GM23338 (cell line): ENCODE data around the gene HMGB4. TPM values are rescaled to one million over a fixed set of nuclear protein-coding genes. Genes with fewer than 3 reads are reported as not detected.

Experiments used
- ATAC-seq: fragments of 200-7000 bp; cut with Tn5 transposase; 3 replicates; pipeline ENCODE4 v1.9.1; 2020
- DNase-seq: peaks from one replicate; pipeline ENCODE4 v3.0.0-alpha.2; 2015; ENCODE audit warnings: low spot score
- H2AFZ ChIP-seq: fragments of 200-600 bp; sonication (generic); 2 replicates; pipeline ENCODE4 v1.8.0; 2016; ENCODE audit warnings: antibody characterized with exemption, mild to moderate bottlenecking, moderate library complexity
- H3F3A ChIP-seq: fragments of 200-600 bp; sonication (generic); replicated peaks from 2 replicates; pipeline ENCODE4 v1.8.0; 2017; ENCODE audit warnings: antibody characterized with exemption, mixed run types, low read depth
- H3K27ac ChIP-seq: fragments of 200-600 bp; sonication (generic); 2 replicates; pipeline ENCODE4 v1.6.1; 2016; ENCODE audit warnings: low read depth
- H3K27me3 ChIP-seq: fragments of 200-600 bp; sonication (generic); 2 replicates; pipeline ENCODE4 v1.8.0; 2016; ENCODE audit warnings: mild to moderate bottlenecking, mixed run types, moderate library complexity; ENCODE audit not compliant: insufficient read depth
- H3K36me3 ChIP-seq: fragments of 200-600 bp; sonication (generic); 2 replicates; pipeline ENCODE4 v1.8.0; 2016; ENCODE audit warnings: mild to moderate bottlenecking; ENCODE audit not compliant: insufficient read depth
- H3K4me1 ChIP-seq: fragments of 200-600 bp; sonication (generic); 2 replicates; pipeline ENCODE4 v1.8.0; 2016; ENCODE audit warnings: mild to moderate bottlenecking, moderate library complexity; ENCODE audit not compliant: insufficient read depth
- H3K4me2 ChIP-seq: fragments of 200-600 bp; sonication (generic); 2 replicates; pipeline ENCODE4 v1.7.1; 2017; ENCODE audit warnings: mixed run types
- H3K4me3 ChIP-seq: fragments of 200-600 bp; sonication (generic); 2 replicates; pipeline ENCODE4 v1.6.1; 2016; ENCODE audit warnings: mixed run types
- H3K79me2 ChIP-seq: fragments of 200-600 bp; sonication (generic); replicated peaks from 2 replicates; pipeline ENCODE4 v1.8.0; 2017; ENCODE audit warnings: mild to moderate bottlenecking; ENCODE audit not compliant: insufficient read depth
- H3K9me2 ChIP-seq: fragments of 200-600 bp; sonication (generic); 2 replicates; pipeline ENCODE4 v1.8.0; 2017; ENCODE audit not compliant: insufficient read depth
- H4K20me1 ChIP-seq: fragments of 200-600 bp; sonication (generic); replicated peaks from 2 replicates; pipeline ENCODE4 v1.8.0; 2017; ENCODE audit warnings: mild to moderate bottlenecking; ENCODE audit not compliant: insufficient read depth
- H3K27ac Mint-ChIP-seq: 2 replicates; pipeline ENCODE4 v1.8.0; 2020; ENCODE audit warnings: inconsistent platforms, mild to moderate bottlenecking, moderate library complexity, mixed read lengths
- H3K27me3 Mint-ChIP-seq: 3 replicates; pipeline ENCODE4 v1.8.0; 2022; ENCODE audit warnings: low read depth, mild to moderate bottlenecking, moderate library complexity, mixed read lengths, inconsistent platforms; ENCODE audit not compliant: insufficient read depth, poor library complexity
- H3K36me3 Mint-ChIP-seq: 3 replicates; pipeline ENCODE4 v1.8.0; 2021; ENCODE audit warnings: low read depth, mild to moderate bottlenecking, inconsistent platforms, moderate library complexity, mixed read lengths
- H3K4me1 Mint-ChIP-seq: 3 replicates; pipeline ENCODE4 v1.8.0; 2020; ENCODE audit warnings: mild to moderate bottlenecking, inconsistent platforms, mixed read lengths
- H3K4me3 Mint-ChIP-seq: 3 replicates; pipeline ENCODE4 v1.8.0; 2021; ENCODE audit warnings: moderate library complexity, mild to moderate bottlenecking, inconsistent platforms, mixed read lengths
- H3K9me3 Mint-ChIP-seq: 3 replicates; pipeline ENCODE4 v1.8.0; 2020; ENCODE audit warnings: moderate library complexity, mild to moderate bottlenecking, inconsistent platforms, mixed read lengths
- CREB1 ChIP-seq: fragments of 250-450 bp; sonication (Bioruptor Pico); IDR thresholded peaks from 2 replicates; pipeline ENCODE4 v1.5.0; 2020; ENCODE audit warnings: low read depth, mild to moderate bottlenecking, moderate library complexity
- EZH2 ChIP-seq: fragments of 200-600 bp; sonication (generic); IDR thresholded peaks from one replicate; pipeline ENCODE4 v1.8.0; 2017; ENCODE audit warnings: antibody characterized with exemption, mild to moderate bottlenecking, low read depth; ENCODE audit not compliant: unreplicated experiment
- EZH2phosphoT487 ChIP-seq: fragments of 200-600 bp; sonication (generic); IDR thresholded peaks from one replicate; pipeline ENCODE4 v1.8.1; 2018; ENCODE audit warnings: antibody characterized with exemption; ENCODE audit not compliant: unreplicated experiment
- JUNB ChIP-seq: IDR thresholded peaks from one replicate; pipeline ENCODE4 v1.6.1; 2016; ENCODE audit warnings: antibody characterized with exemption; ENCODE audit not compliant: unreplicated experiment
- NANOG ChIP-seq: IDR thresholded peaks from 2 replicates; pipeline ENCODE4 v1.6.1; 2016; ENCODE audit warnings: antibody characterized with exemption, borderline replicate concordance
- POLR2AphosphoS5 ChIP-seq: IDR thresholded peaks from 2 replicates; pipeline ENCODE4 v1.6.1; 2016; ENCODE audit warnings: antibody characterized with exemption, low read depth
- STAT1 ChIP-seq: IDR thresholded peaks from one replicate; pipeline ENCODE4 v1.6.1; 2016; ENCODE audit warnings: antibody characterized with exemption; ENCODE audit not compliant: unreplicated experiment
- ZNF114 ChIP-seq: fragments of 250-450 bp; sonication (Bioruptor Pico); IDR thresholded peaks from 2 replicates; pipeline ENCODE4 v1.5.0; 2020; ENCODE audit warnings: mild to moderate bottlenecking, moderate library complexity
- ZNF331 ChIP-seq: fragments of 250-450 bp; sonication (Bioruptor Pico); IDR thresholded peaks from 2 replicates; pipeline ENCODE4 v1.5.0; 2020; ENCODE audit warnings: low read depth, mild to moderate bottlenecking, moderate library complexity
- polyA plus RNA-seq: library from polyadenylated mRNA; unstranded; fragments of >200 nt; fragmentation: Nextera tagmentation; extraction: Ambion mirVana; gene quantifications from 2 replicates; pipeline ENCODE4 v1.2.1, GENCODE V29; 2016
- total RNA-seq: library from RNA; depleted of rRNA; stranded (reverse); fragments of >200 nt; shearing (Covaris generic); gene quantifications from 2 replicates; pipeline ENCODE4 v1.2.3, GENCODE V29; 2014
- TF ChIP-seq, protein P1 (sequence below): IDR thresholded peaks from one replicate; pipeline ENCODE4 v1.6.1; 2018; ENCODE audit warnings: antibody characterized with exemption; ENCODE audit not compliant: unreplicated experiment
- TF ChIP-seq, protein P2 (sequence below): fragments of 250-450 bp; sonication (Bioruptor Pico); IDR thresholded peaks from 2 replicates; pipeline ENCODE4 v1.5.0; 2020; ENCODE audit warnings: mild to moderate bottlenecking, moderate library complexity
- TF ChIP-seq, protein P3 (sequence below): IDR thresholded peaks from 2 replicates; pipeline ENCODE4 v1.6.1; 2016; ENCODE audit warnings: antibody characterized with exemption
- TF ChIP-seq, protein P4 (sequence below), 2 experiments: fragments of 200-600 bp in 1 of 2; sonication (generic) in 1 of 2; conservative IDR thresholded peaks; 2 replicates each; pipeline versions ENCODE4 v1.5.1 to v1.6.1; 2016 to 2017; ENCODE audit warnings: antibody characterized with exemption in 2 of 2, low read depth in 2 of 2, mild to moderate bottlenecking in 2 of 2, moderate library complexity in 1 of 2

Gene HMGB4
- total and polyA plus RNA-seq, 2 experiments from 2014 or later = not detected

DNA sequence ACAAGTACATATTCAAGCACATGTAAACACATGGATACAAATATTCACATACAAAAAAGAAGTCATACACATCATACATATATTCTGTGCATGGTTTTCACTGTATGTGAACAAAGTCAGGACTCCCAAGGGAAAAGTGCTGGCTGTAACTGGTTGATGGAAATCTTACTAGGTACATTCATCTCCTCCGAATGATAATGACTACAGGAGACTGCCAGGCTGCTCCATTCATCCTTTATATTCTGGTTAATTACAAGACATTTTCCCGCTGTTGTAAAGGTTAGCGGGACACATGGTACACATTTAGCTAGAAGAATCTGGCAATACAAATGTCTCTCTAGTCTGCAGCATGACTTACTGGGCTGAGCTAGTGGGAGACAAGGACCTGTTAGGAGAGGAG is 26.2 kb upstream of the HMGB4 start:
- H3K27me3 Mint-ChIP-seq = peaks cover 4% of the 10 kb centered on the region
- no peaks in the 10 kb centered on the region for H3K4me1 Mint-ChIP-seq
- Histone ChIP-seq H3K9me2 (no peaks in the 10 kb centered on the region), H3K27me3 (no peaks in the 10 kb centered on the region), H3K36me3 (no peaks in the 10 kb centered on the region; the same call in 1 of the 2 replicates), H3K4me1 (no peaks in the 10 kb centered on the region), H3K79me2 (no peaks in the 10 kb centered on the region), H4K20me1 (no peaks in the 10 kb centered on the region), H3K4me2 (no peak overlapping the region), H3K4me3 (no peak overlapping the region), H3K27ac (no peak overlapping the region), H2AFZ (no peak overlapping the region), H3F3A (no peaks in the 10 kb centered on the region)
- no peak for ATAC-seq
- TF ChIP-seq EZH2 (no peak), CREB1 (CRISPR knock-in tag) (no peak), JUNB (no peak), STAT1 (no peak), ZNF114 (CRISPR knock-in tag) (no peak), NANOG (no peak), EZH2phosphoT487 (no peak), POLR2AphosphoS5 (no peak), ZNF331 (CRISPR knock-in tag) (no peak)
- TF ChIP-seq, protein P1, sequence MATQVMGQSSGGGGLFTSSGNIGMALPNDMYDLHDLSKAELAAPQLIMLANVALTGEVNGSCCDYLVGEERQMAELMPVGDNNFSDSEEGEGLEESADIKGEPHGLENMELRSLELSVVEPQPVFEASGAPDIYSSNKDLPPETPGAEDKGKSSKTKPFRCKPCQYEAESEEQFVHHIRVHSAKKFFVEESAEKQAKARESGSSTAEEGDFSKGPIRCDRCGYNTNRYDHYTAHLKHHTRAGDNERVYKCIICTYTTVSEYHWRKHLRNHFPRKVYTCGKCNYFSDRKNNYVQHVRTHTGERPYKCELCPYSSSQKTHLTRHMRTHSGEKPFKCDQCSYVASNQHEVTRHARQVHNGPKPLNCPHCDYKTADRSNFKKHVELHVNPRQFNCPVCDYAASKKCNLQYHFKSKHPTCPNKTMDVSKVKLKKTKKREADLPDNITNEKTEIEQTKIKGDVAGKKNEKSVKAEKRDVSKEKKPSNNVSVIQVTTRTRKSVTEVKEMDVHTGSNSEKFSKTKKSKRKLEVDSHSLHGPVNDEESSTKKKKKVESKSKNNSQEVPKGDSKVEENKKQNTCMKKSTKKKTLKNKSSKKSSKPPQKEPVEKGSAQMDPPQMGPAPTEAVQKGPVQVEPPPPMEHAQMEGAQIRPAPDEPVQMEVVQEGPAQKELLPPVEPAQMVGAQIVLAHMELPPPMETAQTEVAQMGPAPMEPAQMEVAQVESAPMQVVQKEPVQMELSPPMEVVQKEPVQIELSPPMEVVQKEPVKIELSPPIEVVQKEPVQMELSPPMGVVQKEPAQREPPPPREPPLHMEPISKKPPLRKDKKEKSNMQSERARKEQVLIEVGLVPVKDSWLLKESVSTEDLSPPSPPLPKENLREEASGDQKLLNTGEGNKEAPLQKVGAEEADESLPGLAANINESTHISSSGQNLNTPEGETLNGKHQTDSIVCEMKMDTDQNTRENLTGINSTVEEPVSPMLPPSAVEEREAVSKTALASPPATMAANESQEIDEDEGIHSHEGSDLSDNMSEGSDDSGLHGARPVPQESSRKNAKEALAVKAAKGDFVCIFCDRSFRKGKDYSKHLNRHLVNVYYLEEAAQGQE = no peak
- TF ChIP-seq, protein P2, sequence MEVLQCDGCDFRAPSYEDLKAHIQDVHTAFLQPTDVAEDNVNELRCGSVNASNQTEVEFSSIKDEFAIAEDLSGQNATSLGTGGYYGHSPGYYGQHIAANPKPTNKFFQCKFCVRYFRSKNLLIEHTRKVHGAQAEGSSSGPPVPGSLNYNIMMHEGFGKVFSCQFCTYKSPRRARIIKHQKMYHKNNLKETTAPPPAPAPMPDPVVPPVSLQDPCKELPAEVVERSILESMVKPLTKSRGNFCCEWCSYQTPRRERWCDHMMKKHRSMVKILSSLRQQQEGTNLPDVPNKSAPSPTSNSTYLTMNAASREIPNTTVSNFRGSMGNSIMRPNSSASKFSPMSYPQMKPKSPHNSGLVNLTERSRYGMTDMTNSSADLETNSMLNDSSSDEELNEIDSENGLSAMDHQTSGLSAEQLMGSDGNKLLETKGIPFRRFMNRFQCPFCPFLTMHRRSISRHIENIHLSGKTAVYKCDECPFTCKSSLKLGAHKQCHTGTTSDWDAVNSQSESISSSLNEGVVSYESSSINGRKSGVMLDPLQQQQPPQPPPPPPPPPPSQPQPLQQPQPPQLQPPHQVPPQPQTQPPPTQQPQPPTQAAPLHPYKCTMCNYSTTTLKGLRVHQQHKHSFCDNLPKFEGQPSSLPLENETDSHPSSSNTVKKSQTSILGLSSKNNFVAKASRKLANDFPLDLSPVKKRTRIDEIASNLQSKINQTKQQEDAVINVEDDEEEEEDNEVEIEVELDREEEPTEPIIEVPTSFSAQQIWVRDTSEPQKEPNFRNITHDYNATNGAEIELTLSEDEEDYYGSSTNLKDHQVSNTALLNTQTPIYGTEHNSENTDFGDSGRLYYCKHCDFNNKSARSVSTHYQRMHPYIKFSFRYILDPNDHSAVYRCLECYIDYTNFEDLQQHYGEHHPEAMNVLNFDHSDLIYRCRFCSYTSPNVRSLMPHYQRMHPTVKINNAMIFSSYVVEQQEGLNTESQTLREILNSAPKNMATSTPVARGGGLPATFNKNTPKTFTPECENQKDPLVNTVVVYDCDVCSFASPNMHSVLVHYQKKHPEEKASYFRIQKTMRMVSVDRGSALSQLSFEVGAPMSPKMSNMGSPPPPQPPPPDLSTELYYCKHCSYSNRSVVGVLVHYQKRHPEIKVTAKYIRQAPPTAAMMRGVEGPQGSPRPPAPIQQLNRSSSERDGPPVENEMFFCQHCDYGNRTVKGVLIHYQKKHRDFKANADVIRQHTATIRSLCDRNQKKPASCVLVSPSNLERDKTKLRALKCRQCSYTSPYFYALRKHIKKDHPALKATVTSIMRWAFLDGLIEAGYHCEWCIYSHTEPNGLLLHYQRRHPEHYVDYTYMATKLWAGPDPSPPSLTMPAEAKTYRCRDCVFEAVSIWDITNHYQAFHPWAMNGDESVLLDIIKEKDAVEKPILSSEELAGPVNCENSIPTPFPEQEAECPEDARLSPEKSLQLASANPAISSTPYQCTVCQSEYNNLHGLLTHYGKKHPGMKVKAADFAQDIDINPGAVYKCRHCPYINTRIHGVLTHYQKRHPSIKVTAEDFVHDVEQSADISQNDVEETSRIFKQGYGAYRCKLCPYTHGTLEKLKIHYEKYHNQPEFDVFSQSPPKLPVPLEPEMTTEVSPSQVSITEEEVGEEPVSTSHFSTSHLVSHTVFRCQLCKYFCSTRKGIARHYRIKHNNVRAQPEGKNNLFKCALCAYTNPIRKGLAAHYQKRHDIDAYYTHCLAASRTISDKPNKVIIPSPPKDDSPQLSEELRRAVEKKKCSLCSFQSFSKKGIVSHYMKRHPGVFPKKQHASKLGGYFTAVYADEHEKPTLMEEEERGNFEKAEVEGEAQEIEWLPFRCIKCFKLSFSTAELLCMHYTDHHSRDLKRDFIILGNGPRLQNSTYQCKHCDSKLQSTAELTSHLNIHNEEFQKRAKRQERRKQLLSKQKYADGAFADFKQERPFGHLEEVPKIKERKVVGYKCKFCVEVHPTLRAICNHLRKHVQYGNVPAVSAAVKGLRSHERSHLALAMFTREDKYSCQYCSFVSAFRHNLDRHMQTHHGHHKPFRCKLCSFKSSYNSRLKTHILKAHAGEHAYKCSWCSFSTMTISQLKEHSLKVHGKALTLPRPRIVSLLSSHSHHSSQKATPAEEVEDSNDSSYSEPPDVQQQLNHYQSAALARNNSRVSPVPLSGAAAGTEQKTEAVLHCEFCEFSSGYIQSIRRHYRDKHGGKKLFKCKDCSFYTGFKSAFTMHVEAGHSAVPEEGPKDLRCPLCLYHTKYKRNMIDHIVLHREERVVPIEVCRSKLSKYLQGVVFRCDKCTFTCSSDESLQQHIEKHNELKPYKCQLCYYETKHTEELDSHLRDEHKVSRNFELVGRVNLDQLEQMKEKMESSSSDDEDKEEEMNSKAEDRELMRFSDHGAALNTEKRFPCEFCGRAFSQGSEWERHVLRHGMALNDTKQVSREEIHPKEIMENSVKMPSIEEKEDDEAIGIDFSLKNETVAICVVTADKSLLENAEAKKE (CRISPR knock-in tag) = no peak
- TF ChIP-seq, protein P3, sequence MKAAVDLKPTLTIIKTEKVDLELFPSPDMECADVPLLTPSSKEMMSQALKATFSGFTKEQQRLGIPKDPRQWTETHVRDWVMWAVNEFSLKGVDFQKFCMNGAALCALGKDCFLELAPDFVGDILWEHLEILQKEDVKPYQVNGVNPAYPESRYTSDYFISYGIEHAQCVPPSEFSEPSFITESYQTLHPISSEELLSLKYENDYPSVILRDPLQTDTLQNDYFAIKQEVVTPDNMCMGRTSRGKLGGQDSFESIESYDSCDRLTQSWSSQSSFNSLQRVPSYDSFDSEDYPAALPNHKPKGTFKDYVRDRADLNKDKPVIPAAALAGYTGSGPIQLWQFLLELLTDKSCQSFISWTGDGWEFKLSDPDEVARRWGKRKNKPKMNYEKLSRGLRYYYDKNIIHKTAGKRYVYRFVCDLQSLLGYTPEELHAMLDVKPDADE = no peak
- TF ChIP-seq, protein P4, sequence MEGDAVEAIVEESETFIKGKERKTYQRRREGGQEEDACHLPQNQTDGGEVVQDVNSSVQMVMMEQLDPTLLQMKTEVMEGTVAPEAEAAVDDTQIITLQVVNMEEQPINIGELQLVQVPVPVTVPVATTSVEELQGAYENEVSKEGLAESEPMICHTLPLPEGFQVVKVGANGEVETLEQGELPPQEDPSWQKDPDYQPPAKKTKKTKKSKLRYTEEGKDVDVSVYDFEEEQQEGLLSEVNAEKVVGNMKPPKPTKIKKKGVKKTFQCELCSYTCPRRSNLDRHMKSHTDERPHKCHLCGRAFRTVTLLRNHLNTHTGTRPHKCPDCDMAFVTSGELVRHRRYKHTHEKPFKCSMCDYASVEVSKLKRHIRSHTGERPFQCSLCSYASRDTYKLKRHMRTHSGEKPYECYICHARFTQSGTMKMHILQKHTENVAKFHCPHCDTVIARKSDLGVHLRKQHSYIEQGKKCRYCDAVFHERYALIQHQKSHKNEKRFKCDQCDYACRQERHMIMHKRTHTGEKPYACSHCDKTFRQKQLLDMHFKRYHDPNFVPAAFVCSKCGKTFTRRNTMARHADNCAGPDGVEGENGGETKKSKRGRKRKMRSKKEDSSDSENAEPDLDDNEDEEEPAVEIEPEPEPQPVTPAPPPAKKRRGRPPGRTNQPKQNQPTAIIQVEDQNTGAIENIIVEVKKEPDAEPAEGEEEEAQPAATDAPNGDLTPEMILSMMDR (conservative IDR thresholded peaks at IDR 0.05; ENCODE audit: low read depth in 2 of 2) = no peak
- H3K9me3 Mint-ChIP-seq = peaks cover 41% of the 10 kb centered on the region
- no peak overlapping the region for H3K4me3 Mint-ChIP-seq
- peaks cover 52% of the 10 kb centered on the region for H3K36me3 Mint-ChIP-seq
- H3K27ac Mint-ChIP-seq = no peak overlapping the region
- DNase-seq = no peak
